ENCODE results near the gene TOMM22.

TOMM22 gene

GRCh38 chr22:38728871-38729796, 47.4 kb downstream of the TOMM22 start:
- DNase-seq (ENCODE audit: low read depth): no peak
- H3K4me3 ChIP-seq (ENCODE audit: low read length): no peak overlapping the region
- no peak for TF ChIP-seq CTCF (IDR thresholded peaks at IDR 0.05; ENCODE audit: insufficient read depth, low read depth, low read length, missing control alignments)

- DNase-seq (ENCODE audit: low read depth): no peak
- no peak overlapping the region for H3K4me3 ChIP-seq (ENCODE audit: low read length)
- TF ChIP-seq CTCF (IDR thresholded peaks at IDR 0.05; ENCODE audit: insufficient read depth, low read depth, low read length, missing control alignments): no peak
Observed at GRCh38 chr22:38729946-38730345, 48.2 kb downstream of the TOMM22 start.

- no peak for TF ChIP-seq CTCF (IDR thresholded peaks at IDR 0.05; ENCODE audit: insufficient read depth, low read depth, low read length, missing control alignments)
- no peak overlapping the region for H3K4me3 ChIP-seq (ENCODE audit: low read length)
- no peak for DNase-seq (ENCODE audit: low read depth)
Observed at GRCh38 chr22:38730411-38730871, 48.7 kb downstream of the TOMM22 start.

- no peak for DNase-seq (ENCODE audit: low read depth)
- no peak overlapping the region for H3K4me3 ChIP-seq (ENCODE audit: low read length)
- TF ChIP-seq CTCF (IDR thresholded peaks at IDR 0.05; ENCODE audit: insufficient read depth, low read depth, low read length, missing control alignments): no peak
Observed at GRCh38 chr22:38731703-38732161, 50.0 kb downstream of the TOMM22 start.

- DNase-seq (ENCODE audit: low read depth): no peak
- TF ChIP-seq CTCF (IDR thresholded peaks at IDR 0.05; ENCODE audit: insufficient read depth, low read depth, low read length, missing control alignments): no peak
- no peak overlapping the region for H3K4me3 ChIP-seq (ENCODE audit: low read length)
Observed at GRCh38 chr22:38732251-38732815, 50.6 kb downstream of the TOMM22 start.

GRCh38 chr22:38733329-38733723, 51.6 kb downstream of the TOMM22 start:
- DNase-seq (ENCODE audit: low read depth): peak; percentile 46
- peak; percentile 89 for TF ChIP-seq CTCF (IDR thresholded peaks at IDR 0.05; ENCODE audit: insufficient read depth, low read depth, low read length, missing control alignments)
- H3K4me3 ChIP-seq (ENCODE audit: low read length): no peak overlapping the region
